GM04504 (cell line): Measurements from ENCODE around the gene TBCB.
"Not testable (repeated sequence)": the region's sequence is repeated elsewhere in the genome, so short reads cannot be mapped to it uniquely, and the experiment has no call there.

Experiments used
- DNase-seq: peaks from one replicate; pipeline ENCODE4 v3.0.0-alpha.2; 2012; ENCODE audit warnings: low read depth

TBCB gene

GRCh38 chr19:36173846-36174245, 58.6 kb downstream of the TBCB start:
- not testable (repeated sequence) for DNase-seq
